ENCODE data around the gene MPZL2.

MPZL2 gene

DNA sequence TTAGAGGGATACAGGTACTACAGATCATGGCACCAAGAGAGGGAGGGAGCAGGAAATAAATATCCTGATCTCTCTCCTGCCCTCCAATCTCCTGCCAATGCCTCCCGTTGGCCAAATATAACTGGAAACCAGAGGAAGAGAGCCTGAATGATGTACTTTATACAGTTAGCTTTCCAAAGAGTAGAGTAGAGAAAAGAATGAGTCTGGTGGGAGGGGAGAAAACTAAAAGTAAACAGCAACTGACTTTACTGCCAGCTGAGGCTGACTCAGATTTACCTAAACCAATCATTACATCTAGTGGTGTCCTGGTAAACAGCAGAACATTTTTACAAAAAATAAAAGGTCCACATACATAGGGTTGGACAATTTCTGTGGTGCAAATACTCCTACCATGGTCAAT is 17.1 kb downstream of the MPZL2 start:
- H3K4me3 ChIP-seq (replicated peaks; ENCODE audit: insufficient read depth, low read length), result no peak overlapping the region
- no peaks in the 10 kb centered on the region for H3K27me3 ChIP-seq (ENCODE audit: insufficient read depth, poor library complexity, severe bottlenecking)
- no peak overlapping the region for H3K27ac ChIP-seq (replicated peaks)
- TF ChIP-seq, protein P1, sequence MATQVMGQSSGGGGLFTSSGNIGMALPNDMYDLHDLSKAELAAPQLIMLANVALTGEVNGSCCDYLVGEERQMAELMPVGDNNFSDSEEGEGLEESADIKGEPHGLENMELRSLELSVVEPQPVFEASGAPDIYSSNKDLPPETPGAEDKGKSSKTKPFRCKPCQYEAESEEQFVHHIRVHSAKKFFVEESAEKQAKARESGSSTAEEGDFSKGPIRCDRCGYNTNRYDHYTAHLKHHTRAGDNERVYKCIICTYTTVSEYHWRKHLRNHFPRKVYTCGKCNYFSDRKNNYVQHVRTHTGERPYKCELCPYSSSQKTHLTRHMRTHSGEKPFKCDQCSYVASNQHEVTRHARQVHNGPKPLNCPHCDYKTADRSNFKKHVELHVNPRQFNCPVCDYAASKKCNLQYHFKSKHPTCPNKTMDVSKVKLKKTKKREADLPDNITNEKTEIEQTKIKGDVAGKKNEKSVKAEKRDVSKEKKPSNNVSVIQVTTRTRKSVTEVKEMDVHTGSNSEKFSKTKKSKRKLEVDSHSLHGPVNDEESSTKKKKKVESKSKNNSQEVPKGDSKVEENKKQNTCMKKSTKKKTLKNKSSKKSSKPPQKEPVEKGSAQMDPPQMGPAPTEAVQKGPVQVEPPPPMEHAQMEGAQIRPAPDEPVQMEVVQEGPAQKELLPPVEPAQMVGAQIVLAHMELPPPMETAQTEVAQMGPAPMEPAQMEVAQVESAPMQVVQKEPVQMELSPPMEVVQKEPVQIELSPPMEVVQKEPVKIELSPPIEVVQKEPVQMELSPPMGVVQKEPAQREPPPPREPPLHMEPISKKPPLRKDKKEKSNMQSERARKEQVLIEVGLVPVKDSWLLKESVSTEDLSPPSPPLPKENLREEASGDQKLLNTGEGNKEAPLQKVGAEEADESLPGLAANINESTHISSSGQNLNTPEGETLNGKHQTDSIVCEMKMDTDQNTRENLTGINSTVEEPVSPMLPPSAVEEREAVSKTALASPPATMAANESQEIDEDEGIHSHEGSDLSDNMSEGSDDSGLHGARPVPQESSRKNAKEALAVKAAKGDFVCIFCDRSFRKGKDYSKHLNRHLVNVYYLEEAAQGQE (IDR thresholded peaks at IDR 0.05; ENCODE audit: insufficient replicate concordance, low read depth), result no peak
- TF ChIP-seq SPI1 (IDR thresholded peaks at IDR 0.05; ENCODE audit: borderline replicate concordance, low read depth) (no peak), CTCF (IDR thresholded peaks at IDR 0.05; ENCODE audit: insufficient read depth, low read length) (no peak), POLR2AphosphoS5 (IDR thresholded peaks at IDR 0.05; ENCODE audit: low read depth) (no peak), GABPA (IDR thresholded peaks at IDR 0.05; ENCODE audit: low read depth) (no peak)
- no peak for DNase-seq (ENCODE audit: low read depth in 1 of 2, low spot score in 1 of 2)

DNA sequence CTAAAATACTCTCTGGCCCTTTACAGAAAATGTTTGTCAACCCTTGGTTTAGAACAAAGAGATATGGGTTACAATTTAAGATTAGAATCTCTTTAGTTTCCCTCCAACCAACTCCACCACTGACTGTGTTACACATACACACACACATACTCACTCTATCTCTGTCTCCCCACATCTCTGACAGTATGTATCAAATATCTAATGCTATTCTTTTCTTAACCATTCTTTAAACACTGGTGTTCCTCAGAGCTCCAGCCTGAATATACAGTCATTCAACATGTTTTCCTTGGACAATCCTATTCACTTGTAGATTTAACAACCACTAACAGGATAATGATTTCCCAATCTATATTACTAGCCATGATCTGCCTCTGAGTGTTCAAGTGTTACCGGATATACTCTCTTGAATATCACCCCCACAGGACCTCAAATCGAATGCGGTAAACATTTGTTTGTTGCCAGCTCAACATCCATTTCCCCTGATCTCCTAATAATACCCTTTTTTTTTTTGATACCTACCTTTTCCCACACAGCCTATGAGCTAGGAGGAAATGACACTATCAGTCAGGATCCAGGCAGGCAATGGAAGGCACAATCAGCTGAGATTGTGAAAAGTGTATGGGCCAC is 18.0 kb downstream of the MPZL2 start:
- TF ChIP-seq SPI1 (IDR thresholded peaks at IDR 0.05; ENCODE audit: borderline replicate concordance, low read depth), result no peak
- TF ChIP-seq, protein P1 (IDR thresholded peaks at IDR 0.05; ENCODE audit: insufficient replicate concordance, low read depth), result no peak
- no peak for TF ChIP-seq CTCF (IDR thresholded peaks at IDR 0.05; ENCODE audit: insufficient read depth, low read length)
- no peak for TF ChIP-seq POLR2AphosphoS5 (IDR thresholded peaks at IDR 0.05; ENCODE audit: low read depth)
- no peak for TF ChIP-seq GABPA (IDR thresholded peaks at IDR 0.05; ENCODE audit: low read depth)
- no peak overlapping the region for H3K27ac ChIP-seq (replicated peaks)

DNA sequence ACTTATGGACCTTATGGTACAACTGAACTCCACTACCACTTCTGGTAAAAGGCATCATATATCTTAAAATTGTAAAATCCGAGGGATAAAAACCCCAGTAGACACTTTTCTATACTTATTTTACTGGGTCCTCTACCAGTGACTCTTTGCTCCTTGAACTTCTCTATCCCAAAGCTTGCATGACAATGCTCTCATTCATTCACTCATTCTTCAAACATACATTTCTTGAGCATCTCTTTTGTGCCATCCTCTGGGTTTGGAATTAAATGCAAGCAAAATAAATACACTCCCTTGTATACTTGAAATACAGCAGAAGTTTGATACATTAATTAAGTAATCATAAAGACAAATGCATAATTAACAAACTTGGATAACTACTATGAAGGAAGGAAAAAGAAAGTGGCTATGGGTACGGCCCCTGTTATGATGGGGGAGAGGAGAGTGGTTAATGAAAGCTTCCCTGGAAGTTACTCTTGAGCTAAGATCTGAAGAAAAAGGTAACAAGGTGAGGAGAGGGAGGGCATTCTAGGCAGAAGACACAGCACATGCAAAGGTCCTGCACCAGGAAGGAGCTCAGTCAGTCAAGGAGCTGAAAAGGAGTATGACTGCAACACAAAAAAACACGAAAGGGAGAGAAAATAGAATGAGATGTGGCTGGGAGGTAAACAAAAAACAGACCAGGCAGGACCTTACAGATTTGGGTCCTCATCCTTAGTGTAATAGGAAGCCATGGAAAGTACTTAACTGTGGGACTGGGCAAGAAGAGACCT is 19.9 kb downstream of the MPZL2 start:
- no peak for DNase-seq (ENCODE audit: low read depth in 1 of 2, low spot score in 1 of 2)
- no peak for TF ChIP-seq CTCF (IDR thresholded peaks at IDR 0.05; ENCODE audit: insufficient read depth, low read length)
- TF ChIP-seq GABPA (IDR thresholded peaks at IDR 0.05; ENCODE audit: low read depth), result no peak
- TF ChIP-seq, protein P1 (IDR thresholded peaks at IDR 0.05; ENCODE audit: insufficient replicate concordance, low read depth), result no peak
- TF ChIP-seq POLR2AphosphoS5 (IDR thresholded peaks at IDR 0.05; ENCODE audit: low read depth), result no peak
- TF ChIP-seq SPI1 (IDR thresholded peaks at IDR 0.05; ENCODE audit: borderline replicate concordance, low read depth), result no peak
- Histone ChIP-seq H3K27ac (replicated peaks) (no peak overlapping the region), H3K4me3 (replicated peaks; ENCODE audit: insufficient read depth, low read length) (no peak overlapping the region), H3K27me3 (ENCODE audit: insufficient read depth, poor library complexity, severe bottlenecking) (no peaks in the 10 kb centered on the region)

More for the DNA sequence above, 18.0 kb downstream of the MPZL2 start:
- Histone ChIP-seq H3K27me3 (ENCODE audit: insufficient read depth, poor library complexity, severe bottlenecking) (no peaks in the 10 kb centered on the region), H3K4me3 (replicated peaks; ENCODE audit: insufficient read depth, low read length) (no peak overlapping the region)
- no peak for DNase-seq (ENCODE audit: low read depth in 1 of 2, low spot score in 1 of 2)

All from HL-60 (cell line).